HEK293 (cell line): ENCODE results near the gene PSAP.

ENCODE experiments used
- ELK4 ChIP-seq: IDR thresholded peaks from 2 replicates; pipeline ENCODE4 v1.6.1; 2011; ENCODE audit warnings: mild to moderate bottlenecking, low read depth, low read length, borderline replicate concordance
- HOXD13 ChIP-seq: sonication (generic); formaldehyde crosslinking; IDR thresholded peaks from 2 replicates; pipeline ENCODE4 v1.8.0; 2022; ENCODE audit warnings: missing genetic modification reagents, borderline replicate concordance
- IKZF3 ChIP-seq: fragments of 450-650 bp; IDR thresholded peaks from 2 replicates; pipeline ENCODE4 v1.5.0; 2018; ENCODE audit warnings: missing biosample characterization, mild to moderate bottlenecking, missing genetic modification characterization, moderate library complexity
- KLF1 ChIP-seq: fragments of 450-650 bp; formaldehyde crosslinking; IDR thresholded peaks from 2 replicates; pipeline ENCODE4 v1.5.1; 2016; ENCODE audit warnings: missing biosample characterization, missing genetic modification characterization
- KLF10 ChIP-seq: fragments of 450-650 bp; IDR thresholded peaks from 2 replicates; pipeline ENCODE4 v1.5.1; 2018; ENCODE audit warnings: missing biosample characterization, mild to moderate bottlenecking, missing genetic modification characterization
- KLF9 ChIP-seq: fragments of 450-650 bp; formaldehyde crosslinking; IDR thresholded peaks from 2 replicates; pipeline ENCODE4 v1.5.1; 2016; ENCODE audit warnings: missing biosample characterization, missing genetic modification characterization, low read depth
- PATZ1 ChIP-seq: fragments of 450-650 bp; formaldehyde crosslinking; IDR thresholded peaks from 2 replicates; pipeline ENCODE4 v1.5.1; 2016; ENCODE audit warnings: missing biosample characterization, missing genetic modification characterization
- PRDM1 ChIP-seq: fragments of 450-650 bp; formaldehyde crosslinking; IDR thresholded peaks from 2 replicates; pipeline ENCODE4; 2016; ENCODE audit warnings: missing biosample characterization, missing genetic modification characterization
- PRDM2 ChIP-seq: fragments of 450-650 bp; formaldehyde crosslinking; IDR thresholded peaks from 2 replicates; pipeline ENCODE4 v1.5.1; 2016; ENCODE audit warnings: missing biosample characterization, missing genetic modification characterization, borderline replicate concordance
- SALL2 ChIP-seq: fragments of 450-650 bp; formaldehyde crosslinking; IDR thresholded peaks from 2 replicates; pipeline ENCODE4 v1.5.0; 2017; ENCODE audit warnings: missing biosample characterization, mild to moderate bottlenecking, missing genetic modification characterization, borderline replicate concordance
- SETDB1 ChIP-seq: IDR thresholded peaks from one replicate; pipeline ENCODE4 v1.6.1; 2017; ENCODE audit warnings: mild to moderate bottlenecking, low read length, moderate library complexity, mixed read lengths; ENCODE audit not compliant: insufficient read length
- ZBTB17 ChIP-seq: fragments of 450-650 bp; formaldehyde crosslinking; IDR thresholded peaks from 2 replicates; pipeline ENCODE4 v1.5.1; 2016; ENCODE audit warnings: missing biosample characterization, missing genetic modification characterization
- ZBTB20 ChIP-seq: fragments of 450-650 bp; formaldehyde crosslinking; IDR thresholded peaks from 2 replicates; pipeline ENCODE4 v1.5.1; 2016; ENCODE audit warnings: missing biosample characterization, missing genetic modification characterization
- ZBTB8A ChIP-seq: fragments of 450-650 bp; formaldehyde crosslinking; IDR thresholded peaks from 2 replicates; pipeline ENCODE4 v1.5.1; 2016; ENCODE audit warnings: missing biosample characterization, missing genetic modification characterization
- ZFP37 ChIP-seq: fragments of 450-650 bp; formaldehyde crosslinking; IDR thresholded peaks from 2 replicates; pipeline ENCODE4 v1.5.1; 2016; ENCODE audit warnings: missing biosample characterization, missing genetic modification characterization
- ZNF132 ChIP-seq: fragments of 450-650 bp; formaldehyde crosslinking; IDR thresholded peaks from 2 replicates; pipeline ENCODE4 v1.5.1; 2017; ENCODE audit warnings: missing biosample characterization, missing genetic modification characterization, borderline replicate concordance
- ZNF18 ChIP-seq: fragments of 450-650 bp; formaldehyde crosslinking; IDR thresholded peaks from 2 replicates; pipeline ENCODE4 v1.5.1; 2016; ENCODE audit warnings: missing biosample characterization, missing genetic modification characterization
- ZNF211 ChIP-seq: fragments of 450-650 bp; formaldehyde crosslinking; IDR thresholded peaks from 2 replicates; pipeline ENCODE4 v1.5.1; 2016; ENCODE audit warnings: low read depth, missing biosample characterization, missing genetic modification characterization
- ZNF214 ChIP-seq: fragments of 450-650 bp; formaldehyde crosslinking; IDR thresholded peaks from 2 replicates; pipeline ENCODE4 v1.5.1; 2017; ENCODE audit warnings: missing biosample characterization, mild to moderate bottlenecking, missing genetic modification characterization, borderline replicate concordance
- ZNF335 ChIP-seq: fragments of 450-650 bp; formaldehyde crosslinking; conservative IDR thresholded peaks from 2 replicates; pipeline ENCODE4 v1.5.1; 2016; ENCODE audit warnings: missing biosample characterization, missing genetic modification characterization
- ZNF341 ChIP-seq: fragments of 450-650 bp; formaldehyde crosslinking; IDR thresholded peaks from 2 replicates; pipeline ENCODE4; 2016; ENCODE audit warnings: low read depth, missing biosample characterization, missing genetic modification characterization
- ZNF366 ChIP-seq: fragments of 450-650 bp; formaldehyde crosslinking; conservative IDR thresholded peaks from 2 replicates; pipeline ENCODE4 v1.5.1; 2016; ENCODE audit warnings: missing biosample characterization, missing genetic modification characterization
- ZNF391 ChIP-seq: fragments of 450-650 bp; formaldehyde crosslinking; IDR thresholded peaks from 2 replicates; pipeline ENCODE4 v1.5.1; 2016; ENCODE audit warnings: low read depth, missing biosample characterization, missing genetic modification characterization, borderline replicate concordance
- ZNF501 ChIP-seq: fragments of 450-650 bp; formaldehyde crosslinking; IDR thresholded peaks from 2 replicates; pipeline ENCODE4 v1.5.1; 2016; ENCODE audit warnings: missing biosample characterization, missing genetic modification characterization
- ZNF529 ChIP-seq: fragments of 450-650 bp; formaldehyde crosslinking; IDR thresholded peaks from 2 replicates; pipeline ENCODE4 v1.5.1; 2017; ENCODE audit warnings: missing genetic modification characterization, missing biosample characterization; ENCODE audit not compliant: insufficient replicate concordance
- ZNF560 ChIP-seq: fragments of 450-650 bp; formaldehyde crosslinking; IDR thresholded peaks from 2 replicates; pipeline ENCODE4 v1.5.1; 2017; ENCODE audit warnings: missing biosample characterization, missing genetic modification characterization, borderline replicate concordance
- ZNF596 ChIP-seq: fragments of 450-650 bp; IDR thresholded peaks from 2 replicates; pipeline ENCODE4 v1.5.0; 2018; ENCODE audit warnings: missing biosample characterization, mild to moderate bottlenecking, missing genetic modification characterization, moderate library complexity
- ZNF600 ChIP-seq: fragments of 450-650 bp; formaldehyde crosslinking; IDR thresholded peaks from 2 replicates; pipeline ENCODE4 v1.5.1; 2016; ENCODE audit warnings: missing biosample characterization, missing genetic modification characterization
- ZNF76 ChIP-seq: fragments of 450-650 bp; formaldehyde crosslinking; IDR thresholded peaks from 2 replicates; pipeline ENCODE4; 2016; ENCODE audit warnings: low read depth, missing biosample characterization, missing genetic modification characterization, borderline replicate concordance

PSAP gene

GRCh38 chr10:71888623-71889387 is 37.8 kb upstream of the PSAP start (continued):
- peak; percentile 40; the same call in 1 of the 2 replicates for TF ChIP-seq ZNF76 (tag by site-specific recombination)
- TF ChIP-seq ZNF529 (tag by site-specific recombination), result no peak
- peak; percentile 77 for TF ChIP-seq ZBTB20 (tag by site-specific recombination)
- no peak for TF ChIP-seq ZNF391 (tag by site-specific recombination)
- peak; percentile 96 for TF ChIP-seq ZBTB17 (tag by site-specific recombination)
- no peak for TF ChIP-seq ZNF211 (tag by site-specific recombination)
- peak; percentile 90 for TF ChIP-seq ZBTB8A
- peak; percentile 98 for TF ChIP-seq PRDM1 (tag by site-specific recombination)
- TF ChIP-seq HOXD13 (CRISPR knock-in tag), result no peak
- TF ChIP-seq ELK4, result no peak
- peak; percentile 20; the same call in 1 of the 2 replicates for TF ChIP-seq KLF1 (tag by site-specific recombination)
- peak; percentile 74 for TF ChIP-seq ZNF335 (tag by site-specific recombination)
- TF ChIP-seq SETDB1, result no peak
- TF ChIP-seq ZNF596 (tag by site-specific recombination), result peak; percentile 98
- TF ChIP-seq IKZF3 (tag by site-specific recombination), result peak; percentile 52; the same call in 1 of the 2 replicates
- TF ChIP-seq ZNF214 (tag by site-specific recombination), result no peak
- TF ChIP-seq ZNF18 (tag by site-specific recombination), result peak; percentile 90
- TF ChIP-seq ZNF366 (tag by site-specific recombination), result peak; percentile 90
- peak; percentile 90 for TF ChIP-seq ZNF600 (tag by site-specific recombination)
- TF ChIP-seq SALL2, result no peak
- TF ChIP-seq KLF10 (tag by site-specific recombination), result peak; percentile 56
- TF ChIP-seq PATZ1 (tag by site-specific recombination), result peak; percentile 90
- TF ChIP-seq ZNF501, result peak; percentile 85
- TF ChIP-seq ZNF132 (tag by site-specific recombination), result no peak
- peak; percentile 83 for TF ChIP-seq ZFP37 (tag by site-specific recombination)
- TF ChIP-seq KLF9 (tag by site-specific recombination), result peak; percentile 51; the same call in 1 of the 2 replicates
- no peak for TF ChIP-seq ZNF560
- TF ChIP-seq ZNF341, result peak; percentile 63
- no peak for TF ChIP-seq PRDM2
